ACC112 (cell line): ENCODE results near the gene DYNC2I2.
"Not testable (repeated sequence)": the region's sequence is repeated elsewhere in the genome, so short reads cannot be mapped to it uniquely, and the experiment has no call there.

Experiments
- H2AFZ ChIP-seq: fragments of 200-600 bp; sonication (generic); one replicate; pipeline ENCODE4 v1.6.0; 2017; ENCODE audit warnings: antibody characterized with exemption, low read length; ENCODE audit not compliant: unreplicated experiment
- H3K27ac ChIP-seq: fragments of 200-600 bp; sonication (generic); 2 replicates; pipeline ENCODE4 v1.5.1; 2014; ENCODE audit warnings: low read depth, mild to moderate bottlenecking, antibody characterized with exemption, low read length, moderate library complexity
- H3K27me3 ChIP-seq: fragments of 200-600 bp; sonication (generic); 2 replicates; pipeline ENCODE4 v1.6.1; 2014; ENCODE audit warnings: mild to moderate bottlenecking, antibody characterized with exemption, low read length, moderate library complexity, mixed read lengths; ENCODE audit not compliant: insufficient read depth
- H3K36me3 ChIP-seq: fragments of 200-600 bp; sonication (generic); 2 replicates; pipeline ENCODE4 v1.6.1; 2016; ENCODE audit warnings: mild to moderate bottlenecking, antibody characterized with exemption, low read length, moderate library complexity, mixed read lengths; ENCODE audit not compliant: insufficient read depth
- H3K4me1 ChIP-seq: fragments of 200-600 bp; sonication (generic); one replicate; pipeline ENCODE4 v1.6.1; 2016; ENCODE audit warnings: low read length, mixed read lengths; ENCODE audit not compliant: insufficient read depth, unreplicated experiment, control insufficient read depth
- H3K4me3 ChIP-seq: fragments of 200-600 bp; sonication (generic); 2 replicates; pipeline ENCODE4 v1.5.1; 2014; ENCODE audit warnings: mild to moderate bottlenecking, low read depth, low read length
- H3K79me2 ChIP-seq: fragments of 200-600 bp; sonication (generic); one replicate; pipeline ENCODE4 v1.6.0; 2016; ENCODE audit warnings: low read length; ENCODE audit not compliant: control insufficient read depth, unreplicated experiment, insufficient read depth

The DYNC2I2 gene

GRCh38 chr9:128696923-128697707, 40.5 kb upstream of the DYNC2I2 start:
- Histone ChIP-seq H3K36me3 (peaks cover 39% of the 10 kb centered on the region), H3K4me1 (peaks cover 3% of the 10 kb centered on the region), H3K27ac (no peak overlapping the region), H3K27me3 (no peaks in the 10 kb centered on the region), H3K4me3 (no peak overlapping the region), H3K79me2 (peaks cover 13% of the 10 kb centered on the region), H2AFZ (no peak overlapping the region)

DNA sequence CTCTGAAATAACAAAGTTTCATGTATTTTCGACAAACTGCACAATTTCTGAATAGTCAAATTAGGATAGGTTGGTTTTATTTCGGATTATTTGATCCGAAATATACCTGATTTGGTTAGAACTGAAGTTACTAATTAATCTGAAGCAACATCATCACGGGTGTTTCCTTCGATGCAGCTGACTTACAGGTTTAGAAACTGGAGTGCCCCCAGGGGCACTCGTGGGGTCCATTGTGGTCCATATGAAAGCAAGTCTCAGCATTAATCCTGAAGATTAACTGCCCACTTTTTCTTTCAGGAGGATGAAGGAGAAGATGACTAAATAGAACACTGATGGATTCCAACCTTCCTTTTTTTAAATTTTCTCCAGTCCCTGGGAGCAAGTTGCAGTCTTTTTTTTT, 37.7 kb upstream of the DYNC2I2 start:
- Histone ChIP-seq H3K79me2 (peaks cover 39% of the 10 kb centered on the region), H2AFZ (no peak overlapping the region), H3K27me3 (no peaks in the 10 kb centered on the region), H3K4me1 (peaks cover 12% of the 10 kb centered on the region), H3K27ac (no peak overlapping the region), H3K4me3 (no peak overlapping the region), H3K36me3 (peaks cover 51% of the 10 kb centered on the region)

- Histone ChIP-seq H3K4me1 (peaks cover 12% of the 10 kb centered on the region), H3K36me3 (peaks cover 51% of the 10 kb centered on the region), H3K79me2 (peaks cover 40% of the 10 kb centered on the region)
- not testable (repeated sequence) for H2AFZ ChIP-seq, H3K27ac ChIP-seq, H3K27me3 ChIP-seq, H3K4me3 ChIP-seq
Observed at GRCh38 chr9:128693738-128694137, 37.1 kb upstream of the DYNC2I2 start.

DNA sequence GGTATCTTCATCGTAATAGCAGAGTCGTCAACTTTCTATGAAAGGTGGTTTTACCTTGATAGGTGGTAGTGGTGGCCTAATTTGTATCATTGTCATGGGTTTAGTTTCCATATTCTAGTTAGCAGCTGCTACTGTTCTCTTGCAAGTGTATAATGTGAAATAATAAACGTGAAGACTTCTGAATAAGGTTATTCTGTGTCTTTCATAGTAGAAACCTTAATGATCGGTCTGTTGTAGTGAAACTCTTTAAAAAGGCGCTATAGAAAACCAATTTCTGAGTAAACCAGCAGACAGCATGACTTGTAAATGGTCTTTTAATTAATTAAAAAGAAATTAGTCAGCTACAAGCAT, 34.0 kb upstream of the DYNC2I2 start:
- peak overlapping the region; percentile 48; the same call in 1 of the 2 replicates for H3K27ac ChIP-seq
- H2AFZ ChIP-seq, result no peak overlapping the region
- peaks cover 32% of the 10 kb centered on the region for H3K36me3 ChIP-seq
- H3K27me3 ChIP-seq, result no peaks in the 10 kb centered on the region
- H3K4me3 ChIP-seq, result peak overlapping the region; percentile 89
- peaks cover 46% of the 10 kb centered on the region for H3K79me2 ChIP-seq
- peaks cover 26% of the 10 kb centered on the region for H3K4me1 ChIP-seq

DNA sequence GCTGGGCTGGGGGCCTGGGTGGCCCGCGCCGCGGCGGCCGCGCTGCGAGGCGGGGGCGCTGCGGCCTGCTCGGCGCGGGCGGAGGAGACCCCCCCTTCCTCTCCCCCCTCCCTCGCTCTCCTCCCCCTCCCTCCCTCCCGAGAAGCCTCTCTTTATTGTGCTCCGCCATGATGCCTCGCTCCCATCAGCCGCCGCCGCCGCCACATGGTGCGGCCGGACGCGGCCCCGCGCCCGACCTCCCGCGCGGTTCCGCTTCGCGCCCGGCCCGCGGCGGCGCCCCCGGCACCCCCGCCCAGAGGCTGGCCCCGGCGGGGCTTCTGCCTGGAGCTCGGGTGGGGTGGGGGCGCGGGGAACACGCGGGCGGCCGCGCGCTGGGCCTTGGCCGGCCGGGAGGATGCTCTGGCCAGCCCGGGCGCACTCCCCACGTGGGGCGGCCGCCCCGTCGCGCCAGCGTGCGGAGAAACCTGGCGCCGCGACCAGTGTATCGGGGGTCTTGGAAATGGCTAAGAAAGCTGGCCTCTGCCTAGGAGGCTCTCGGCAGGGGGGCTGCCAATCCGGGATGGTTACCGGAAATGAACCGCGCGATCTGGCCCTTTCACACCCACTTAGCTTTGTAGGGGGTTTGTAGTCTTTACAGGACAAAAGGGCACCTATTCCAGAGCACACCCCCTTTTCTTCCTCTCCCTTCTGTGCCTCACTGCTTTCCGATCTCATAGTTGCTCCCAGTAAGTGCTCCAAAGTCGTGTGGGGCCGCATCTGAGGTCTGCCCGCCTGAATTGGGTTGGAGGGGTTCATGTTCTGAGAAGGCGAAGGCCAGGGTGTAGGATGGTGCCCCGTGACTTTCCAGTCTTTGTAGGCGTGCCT, 33.4 kb upstream of the DYNC2I2 start:
- H3K4me3 ChIP-seq, result peak overlapping the region; percentile 89
- H3K36me3 ChIP-seq, result peaks cover 29% of the 10 kb centered on the region
- no peaks in the 10 kb centered on the region for H3K27me3 ChIP-seq
- peaks cover 31% of the 10 kb centered on the region for H3K4me1 ChIP-seq
- peaks cover 50% of the 10 kb centered on the region for H3K79me2 ChIP-seq
- H3K27ac ChIP-seq, result peak overlapping the region; percentile 48; the same call in 1 of the 2 replicates
- H2AFZ ChIP-seq, result peak overlapping the region; percentile 40

- Histone ChIP-seq H3K27me3 (no peaks in the 10 kb centered on the region), H3K79me2 (peaks cover 49% of the 10 kb centered on the region), H3K27ac (peak overlapping the region; percentile 71), H2AFZ (no peak overlapping the region), H3K36me3 (peaks cover 27% of the 10 kb centered on the region), H3K4me3 (peak overlapping the region; percentile 73), H3K4me1 (peaks cover 32% of the 10 kb centered on the region)
Observed at GRCh38 chr9:128689293-128689774, 32.7 kb upstream of the DYNC2I2 start.

DNA sequence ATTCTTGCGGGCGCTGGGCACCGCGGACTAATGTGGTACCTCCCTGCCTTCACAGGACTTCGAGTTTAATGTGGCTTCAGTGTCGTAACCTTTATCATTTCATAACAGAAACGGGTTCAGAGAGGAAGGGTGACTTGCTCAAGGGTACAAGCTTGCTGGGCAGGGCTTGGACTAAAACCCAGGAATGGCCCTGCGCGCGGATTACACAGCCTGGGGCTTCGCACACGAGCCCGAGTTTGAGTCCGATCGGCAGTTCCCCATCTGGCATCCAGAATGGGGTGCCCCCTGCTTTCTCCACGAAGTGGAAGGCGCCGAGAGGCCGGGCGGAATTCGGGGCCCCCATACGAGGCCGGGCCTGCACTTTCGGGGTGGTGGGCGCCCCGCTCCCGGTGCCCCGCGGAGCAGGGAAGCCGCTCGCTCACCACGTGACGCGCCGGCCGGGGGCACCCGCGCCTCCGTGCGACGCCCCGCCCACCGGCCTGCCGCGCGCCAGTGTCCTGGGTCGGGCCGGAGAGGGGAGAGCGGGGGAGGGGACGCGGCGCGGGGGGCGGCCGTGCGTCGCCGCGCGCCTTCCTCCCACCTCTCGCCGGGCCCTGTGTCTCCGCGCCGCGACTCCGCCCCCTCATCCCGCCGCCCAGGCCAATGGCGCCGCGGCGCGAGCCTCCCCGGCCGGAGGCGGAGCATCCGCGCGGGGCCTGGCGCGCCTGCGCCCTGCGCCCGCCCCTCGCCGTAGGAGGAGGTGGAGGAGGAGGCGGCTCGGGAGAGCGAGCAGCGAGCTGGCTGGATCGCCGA, 32.0 kb upstream of the DYNC2I2 start, which contains the start of gene SET:
SET (plus strand) TSS at position 722 of the 792 bp plus-strand sequence. CDS start 361 bp downstream, outside the sequence.
- Histone ChIP-seq H3K27ac (peak within 1 kb of the TSS; percentile 71), H3K36me3 (peaks cover 23% of the 10 kb centered on the region), H3K27me3 (no peaks in the 10 kb centered on the region), H2AFZ (peak within 1 kb of the TSS; percentile 40), H3K4me1 (peaks cover 32% of the 10 kb centered on the region), H3K79me2 (peaks cover 54% of the 10 kb centered on the region), H3K4me3 (peak within 1 kb of the TSS; percentile 89)

- peaks cover 32% of the 10 kb centered on the region for H3K4me1 ChIP-seq
- no peak overlapping the region for H3K27ac ChIP-seq
- H3K4me3 ChIP-seq, result no peak overlapping the region
- H3K36me3 ChIP-seq, result peaks cover 16% of the 10 kb centered on the region
- H3K27me3 ChIP-seq, result no peaks in the 10 kb centered on the region
- H2AFZ ChIP-seq, result no peak overlapping the region
- H3K79me2 ChIP-seq, result peaks cover 57% of the 10 kb centered on the region
Observed at GRCh38 chr9:128687453-128687852, 30.8 kb upstream of the DYNC2I2 start.

DNA sequence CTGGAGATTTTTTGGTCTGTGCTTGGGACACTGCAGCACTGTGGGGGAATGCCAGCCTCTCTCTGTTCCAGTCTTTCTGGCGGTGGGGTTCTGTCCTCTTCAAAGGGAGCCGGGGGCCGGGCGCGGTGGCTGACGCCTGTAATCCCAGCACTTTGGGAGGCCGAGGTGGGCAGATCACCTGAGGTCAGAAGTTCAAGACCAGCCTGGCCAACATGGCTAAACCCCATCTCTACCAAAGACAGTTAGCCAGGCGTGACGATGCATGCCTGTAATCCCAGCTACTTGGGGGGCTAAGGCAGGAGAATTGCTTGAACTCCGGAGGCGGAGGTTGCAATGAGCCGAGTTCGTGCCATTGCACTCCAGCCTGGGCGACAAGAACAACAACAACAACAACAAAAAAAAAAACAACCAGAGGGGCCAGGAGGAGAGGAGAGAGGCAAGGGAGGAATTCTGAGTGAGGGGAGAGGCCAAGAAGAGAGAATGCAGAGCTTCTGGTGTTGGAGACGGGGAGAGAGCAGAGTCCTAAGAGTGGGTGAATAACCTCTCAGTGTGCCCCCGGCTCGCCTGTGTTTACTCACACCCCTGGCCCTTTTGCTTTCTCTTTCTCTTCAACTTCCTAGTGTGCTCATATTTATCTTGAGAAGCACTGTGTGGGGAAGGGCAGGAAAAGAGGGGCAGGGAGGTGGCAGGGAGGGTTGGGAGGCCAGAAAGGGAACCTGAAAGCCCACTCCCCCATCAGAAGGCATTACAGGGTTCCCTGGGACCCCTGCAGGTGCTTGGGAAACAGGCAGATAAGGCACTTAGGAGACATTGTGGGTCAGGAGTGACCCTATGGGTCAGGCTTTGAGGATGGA, 29.2 kb upstream of the DYNC2I2 start:
- Histone ChIP-seq H3K36me3 (peaks cover 3% of the 10 kb centered on the region; the same call in 1 of the 2 replicates), H2AFZ (peak overlapping the region; percentile 41), H3K27me3 (no peaks in the 10 kb centered on the region), H3K27ac (peak overlapping the region; percentile 33; the same call in 1 of the 2 replicates), H3K4me1 (peaks cover 23% of the 10 kb centered on the region), H3K4me3 (peak overlapping the region; percentile 86), H3K79me2 (peaks cover 44% of the 10 kb centered on the region)
